SH-SY5Y (cell line): ENCODE results near the gene MRM2.

Experiments
- GATA2 ChIP-seq: IDR thresholded peaks from 2 replicates; pipeline ENCODE4 v1.6.1; 2011; ENCODE audit warnings: mild to moderate bottlenecking, low read depth, low read length
- GATA3 ChIP-seq: IDR thresholded peaks from 2 replicates; pipeline ENCODE4 v1.6.1; 2011; ENCODE audit warnings: low read depth, mild to moderate bottlenecking, low read length, moderate library complexity

Gene MRM2

GRCh38 chr7:2213551-2214215 lies 28.3 kb downstream of the MRM2 start:
- TF ChIP-seq GATA3 (no peak), GATA2 (no peak)

- TF ChIP-seq GATA2: no peak
- TF ChIP-seq GATA3: no peak
Measured at GRCh38 chr7:2212906-2213305, 29.1 kb downstream of the MRM2 start.

GRCh38 chr7:2211926-2212325 lies 30.1 kb downstream of the MRM2 start:
- no peak for TF ChIP-seq GATA3
- TF ChIP-seq GATA2: no peak

- TF ChIP-seq GATA3: no peak
- TF ChIP-seq GATA2: no peak
Measured at GRCh38 chr7:2211259-2211880, 30.6 kb downstream of the MRM2 start.

GRCh38 chr7:2210551-2211258 lies 31.3 kb downstream of the MRM2 start:
- no peak for TF ChIP-seq GATA2

GRCh38 chr7:2209961-2210323 lies 32.1 kb downstream of the MRM2 start:
- TF ChIP-seq GATA2 (no peak), GATA3 (no peak)

GRCh38 chr7:2209146-2209960 lies 32.7 kb downstream of the MRM2 start:
- TF ChIP-seq GATA2 (no peak), GATA3 (no peak)

GRCh38 chr7:2208712-2209111 lies 33.3 kb downstream of the MRM2 start:
- TF ChIP-seq GATA2 (no peak), GATA3 (no peak)

- TF ChIP-seq GATA2 (no peak), GATA3 (no peak)
Measured at GRCh38 chr7:2205036-2205780, 36.8 kb downstream of the MRM2 start.

GRCh38 chr7:2204446-2204845 lies 37.6 kb downstream of the MRM2 start:
- TF ChIP-seq GATA2: no peak
- TF ChIP-seq GATA3: no peak

GRCh38 chr7:2203766-2204300 lies 38.2 kb downstream of the MRM2 start:
- no peak for TF ChIP-seq GATA2
- TF ChIP-seq GATA3: no peak

- TF ChIP-seq GATA2 (no peak), GATA3 (no peak)
Measured at GRCh38 chr7:2202901-2203765, 38.9 kb downstream of the MRM2 start.

- no peak for TF ChIP-seq GATA2
- TF ChIP-seq GATA3: no peak
Measured at GRCh38 chr7:2202361-2202761, 39.6 kb downstream of the MRM2 start.
